ENCODE data around the gene RESP18. TPM values are rescaled to one million over a fixed set of nuclear protein-coding genes. Genes with fewer than 3 reads are reported as not detected.

RESP18 gene
- total and polyA plus RNA-seq, 2 donors (not counting 1 experiment from before 2014, with no cell fraction given), result not detected

DNA sequence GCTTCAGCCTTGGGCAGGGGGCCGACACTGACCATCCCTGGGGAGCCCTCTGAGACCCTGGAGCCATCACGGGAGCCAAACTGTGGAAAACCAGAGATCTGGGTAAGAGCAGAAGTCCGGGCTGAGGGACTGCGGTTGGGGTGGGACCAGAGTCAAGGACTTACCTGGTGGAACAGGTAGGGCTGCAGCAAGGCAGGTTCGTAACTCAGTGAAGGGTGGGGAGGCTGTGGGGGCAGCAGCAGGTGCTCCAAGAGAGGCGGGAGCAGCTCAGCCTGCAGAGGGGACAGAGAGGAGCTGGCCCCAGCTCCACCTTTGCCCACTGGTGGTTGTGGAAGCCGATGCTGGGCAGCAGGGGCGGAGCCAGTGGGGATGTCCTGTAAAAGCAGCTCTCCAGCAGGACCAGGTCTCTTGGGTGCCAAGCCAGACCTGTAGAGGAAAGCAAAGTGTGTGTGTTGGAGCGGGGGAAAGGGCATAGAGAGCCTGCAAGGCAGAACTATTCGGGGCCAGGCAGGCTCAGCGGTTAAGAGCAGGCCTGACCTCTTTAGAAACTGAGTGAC lies 30.1 kb downstream of the RESP18 start:
- peaks cover 0 to 3% (median 0%) of the 10 kb centered on the region in 3 donors for H3K9me3 ChIP-seq (ENCODE audit: control extremely low read depth in 1 of 3, control insufficient read depth in 2 of 3, insufficient read depth in 1 of 3, low read length in 2 of 3)
- no peaks in the 10 kb centered on the region for H3K36me3 ChIP-seq (replicated peaks in 1 of 2; ENCODE audit: control extremely low read depth in 1 of 2, control insufficient read depth in 1 of 2, extremely low read depth in 1 of 2, insufficient read depth in 2 of 2, low read length in 1 of 2)
- Mint-ChIP-seq H3K4me1 (no peaks in the 10 kb centered on the region), H3K27me3 (peaks cover 50% of the 10 kb centered on the region), H3K27ac (no peak overlapping the region), H3K4me3 (no peak overlapping the region), H3K9me3 (ENCODE audit: insufficient read depth) (peaks cover 2% of the 10 kb centered on the region)
- ChIA-PET POLR2A (no interaction called here), CTCF (interaction anchor here (1.1 to 6.6 kb wide), 2 partner anchors 24 to 154 kb away, joined by 4 to 46 read pairs; partner anchors contain the start of gene DNAJB2)
- no peak overlapping the region for H3K4me3 ChIP-seq (ENCODE audit: control extremely low read depth in 1 of 5, extremely low read depth in 1 of 5, insufficient read depth in 1 of 5, low read depth in 2 of 5, low read length in 4 of 5)
- H4K20me1 ChIP-seq (ENCODE audit: control insufficient read depth, insufficient read depth, low read length, poor library complexity, severe bottlenecking), result no peaks in the 10 kb centered on the region
- no peak overlapping the region for H3K27ac ChIP-seq (ENCODE audit: low read length in 2 of 2)
- DNase-seq (no peak), ATAC-seq (ENCODE audit: low read depth) (no peak)
- no peak overlapping the region for H3K9ac ChIP-seq (ENCODE audit: low read length)
- H3K27me3 ChIP-seq (replicated peaks in 1 of 4; ENCODE audit: control extremely low read depth in 1 of 4, control insufficient read depth in 3 of 4, insufficient read depth in 4 of 4, low read length in 3 of 4), result peaks cover 0 to 27% (median 10%) of the 10 kb centered on the region in 4 experiments
- peaks cover 4 to 6% of the 10 kb centered on the region in 2 donors for H3K4me1 ChIP-seq (ENCODE audit: control insufficient read depth in 2 of 2, insufficient read depth in 2 of 2, low read length in 2 of 2)
- 84% methylated on average over 11 of the region's 11 CpGs for WGBS (ENCODE audit: insufficient coverage)
- intact Hi-C loops (cut with micrococcal nuclease), result no loop called here
- H3K79me2 ChIP-seq (ENCODE audit: control insufficient read depth, insufficient read depth, low read length), result no peaks in the 10 kb centered on the region
- H2AFZ ChIP-seq (ENCODE audit: insufficient read depth, low read depth, low read length, poor library complexity, severe bottlenecking), result no peak overlapping the region
- no peak overlapping the region for H3K4me2 ChIP-seq (replicated peaks; ENCODE audit: low read depth, low read length, poor library complexity, severe bottlenecking)
- TF ChIP-seq CTCF (IDR thresholded peaks at IDR 0.05), result no peak
- no peak for TF ChIP-seq EZH2 (IDR thresholded peaks at IDR 0.05; ENCODE audit: borderline replicate concordance, insufficient read depth, low read depth, low read length, poor library complexity, severe bottlenecking)

DNA sequence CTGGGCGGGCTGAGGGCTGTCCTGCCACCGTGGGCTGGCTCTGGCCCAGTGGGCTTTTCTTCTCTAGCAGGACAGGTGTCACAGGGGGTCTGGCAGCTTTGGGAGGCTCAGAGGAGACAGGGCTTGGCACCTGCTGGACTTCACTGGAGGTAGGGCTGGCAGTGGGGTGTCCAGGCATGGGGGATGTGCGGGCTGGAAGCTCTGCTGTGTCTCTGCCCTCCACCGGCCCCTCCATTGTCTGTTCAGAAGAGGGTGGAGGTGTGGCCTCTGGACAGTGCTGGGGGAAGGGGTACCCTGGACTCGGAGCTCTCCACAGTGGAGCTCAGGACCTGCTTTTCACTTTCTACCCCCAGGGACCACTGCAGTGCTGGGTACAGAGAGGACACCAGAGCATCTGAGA lies 32.5 kb downstream of the RESP18 start:
- H3K4me3 ChIP-seq (ENCODE audit: control extremely low read depth in 1 of 5, extremely low read depth in 1 of 5, insufficient read depth in 1 of 5, low read depth in 2 of 5, low read length in 4 of 5), result no peak overlapping the region
- Mint-ChIP-seq H3K4me3 (no peak overlapping the region), H3K9me3 (ENCODE audit: insufficient read depth) (no peaks in the 10 kb centered on the region), H3K27me3 (peaks cover 32% of the 10 kb centered on the region), H3K4me1 (peaks cover 6% of the 10 kb centered on the region), H3K27ac (no peak overlapping the region)
- CTCF ChIA-PET, result interaction anchor here (0.9 to 10.3 kb wide), 13 partner anchors 9 to 590 kb away, joined by 3 to 136 read pairs (median 5); partner anchors contain the start of genes ANKZF1, ATG9A, CNPPD1 and DNAJB2
- intact Hi-C loops (cut with micrococcal nuclease), result no loop called here
- H3K27ac ChIP-seq (ENCODE audit: low read length in 2 of 2), result no peak overlapping the region
- no peak overlapping the region for H2AFZ ChIP-seq (ENCODE audit: insufficient read depth, low read depth, low read length, poor library complexity, severe bottlenecking)
- POLR2A ChIA-PET, result no interaction called here
- no peak overlapping the region for H3K9ac ChIP-seq (ENCODE audit: low read length)
- peaks cover 7 to 10% of the 10 kb centered on the region in 2 donors for H3K4me1 ChIP-seq (ENCODE audit: control insufficient read depth in 2 of 2, insufficient read depth in 2 of 2, low read length in 2 of 2)
- DNase-seq, result no peak
- H4K20me1 ChIP-seq (ENCODE audit: control insufficient read depth, insufficient read depth, low read length, poor library complexity, severe bottlenecking), result no peaks in the 10 kb centered on the region
- H3K27me3 ChIP-seq (replicated peaks in 1 of 4; ENCODE audit: control extremely low read depth in 1 of 4, control insufficient read depth in 3 of 4, insufficient read depth in 4 of 4, low read length in 3 of 4), result peaks cover 0 to 22% (median 1%) of the 10 kb centered on the region in 4 experiments
- H3K9me3 ChIP-seq (ENCODE audit: control extremely low read depth in 1 of 3, control insufficient read depth in 2 of 3, insufficient read depth in 1 of 3, low read length in 2 of 3), result no peaks in the 10 kb centered on the region
- TF ChIP-seq CTCF (IDR thresholded peaks at IDR 0.05) (no peak), EZH2 (IDR thresholded peaks at IDR 0.05; ENCODE audit: borderline replicate concordance, insufficient read depth, low read depth, low read length, poor library complexity, severe bottlenecking) (no peak)
- WGBS (ENCODE audit: insufficient coverage), result 80% methylated on average over 3 of the region's 5 CpGs
- H3K36me3 ChIP-seq (replicated peaks in 1 of 2; ENCODE audit: control extremely low read depth in 1 of 2, control insufficient read depth in 1 of 2, extremely low read depth in 1 of 2, insufficient read depth in 2 of 2, low read length in 1 of 2), result no peaks in the 10 kb centered on the region
- no peaks in the 10 kb centered on the region for H3K79me2 ChIP-seq (ENCODE audit: control insufficient read depth, insufficient read depth, low read length)
- no peak for ATAC-seq (ENCODE audit: low read depth)
- no peak overlapping the region for H3K4me2 ChIP-seq (replicated peaks; ENCODE audit: low read depth, low read length, poor library complexity, severe bottlenecking)
